Ramos (cell line): ENCODE data around the gene IFNL4.
"Not testable (repeated sequence)": the region's sequence is repeated elsewhere in the genome, so short reads cannot be mapped to it uniquely, and the experiment has no call there.

Source experiments
- in situ Hi-C: fragments of 300-500 bp; cut with MboI; formaldehyde crosslinking; loops from one replicate; pipeline ENCODE4 v1.14.3; 2022; ENCODE audit warnings: low sequenced_read_pairs; ENCODE audit not compliant: unreplicated experiment

Gene IFNL4

GRCh38 chr19:39261704-39262103 is 13.0 kb upstream of the IFNL4 start:
- in situ Hi-C loops, result no loop called here

GRCh38 chr19:39257227-39257626 is 8.6 kb upstream of the IFNL4 start:
- in situ Hi-C loops, result no loop called here

GRCh38 chr19:39254531-39255345 is 6.1 kb upstream of the IFNL4 start:
- in situ Hi-C loops, result no loop called here

GRCh38 chr19:39253374-39254149 is 4.9 kb upstream of the IFNL4 start:
- in situ Hi-C loops, result no loop called here

GRCh38 chr19:39252458-39252857 is 3.8 kb upstream of the IFNL4 start:
- in situ Hi-C loops, result no loop called here

GRCh38 chr19:39251846-39252245 is 3.2 kb upstream of the IFNL4 start:
- in situ Hi-C loops, result no loop called here

GRCh38 chr19:39251081-39251480 is 2.4 kb upstream of the IFNL4 start:
- in situ Hi-C loops, result no loop called here

GRCh38 chr19:39247701-39248664 is 673 bp downstream of the IFNL4 start:
- in situ Hi-C loops, result no loop called here

- in situ Hi-C loops, result no loop called here
These were observed 1.5 kb downstream of the IFNL4 start for GRCh38 chr19:39246951-39247669.

- in situ Hi-C loops, result not testable (repeated sequence)
These were observed 3.5 kb downstream of the IFNL4 start for GRCh38 chr19:39245166-39245565.

- in situ Hi-C loops, result not testable (repeated sequence)
These were observed 4.1 kb downstream of the IFNL4 start, which contains the start of gene IFNL3 for GRCh38 chr19:39244410-39245100. Gene IFNL3 (minus strand): TSS chr19:39245006. CDS start chr19:39244967, 39 bp downstream.

GRCh38 chr19:39243741-39244140 is 4.9 kb downstream of the IFNL4 start:
- in situ Hi-C loops, result not testable (repeated sequence)

- in situ Hi-C loops, result no loop called here
These were observed 8.2 kb downstream of the IFNL4 start for GRCh38 chr19:39240421-39240820.

GRCh38 chr19:39238944-39239343 is 9.7 kb downstream of the IFNL4 start:
- in situ Hi-C loops, result no loop called here

- in situ Hi-C loops, result no loop called here
These were observed 10.4 kb downstream of the IFNL4 start for GRCh38 chr19:39238209-39238608.

GRCh38 chr19:39237200-39238184 is 11.2 kb downstream of the IFNL4 start:
- in situ Hi-C loops, result no loop called here

- in situ Hi-C loops, result no loop called here
These were observed 12.1 kb downstream of the IFNL4 start for GRCh38 chr19:39236527-39236926.

GRCh38 chr19:39232708-39233107 is 15.9 kb downstream of the IFNL4 start:
- in situ Hi-C loops, result no loop called here
